ENCODE results near the gene SLC12A7.

The SLC12A7 gene

DNA sequence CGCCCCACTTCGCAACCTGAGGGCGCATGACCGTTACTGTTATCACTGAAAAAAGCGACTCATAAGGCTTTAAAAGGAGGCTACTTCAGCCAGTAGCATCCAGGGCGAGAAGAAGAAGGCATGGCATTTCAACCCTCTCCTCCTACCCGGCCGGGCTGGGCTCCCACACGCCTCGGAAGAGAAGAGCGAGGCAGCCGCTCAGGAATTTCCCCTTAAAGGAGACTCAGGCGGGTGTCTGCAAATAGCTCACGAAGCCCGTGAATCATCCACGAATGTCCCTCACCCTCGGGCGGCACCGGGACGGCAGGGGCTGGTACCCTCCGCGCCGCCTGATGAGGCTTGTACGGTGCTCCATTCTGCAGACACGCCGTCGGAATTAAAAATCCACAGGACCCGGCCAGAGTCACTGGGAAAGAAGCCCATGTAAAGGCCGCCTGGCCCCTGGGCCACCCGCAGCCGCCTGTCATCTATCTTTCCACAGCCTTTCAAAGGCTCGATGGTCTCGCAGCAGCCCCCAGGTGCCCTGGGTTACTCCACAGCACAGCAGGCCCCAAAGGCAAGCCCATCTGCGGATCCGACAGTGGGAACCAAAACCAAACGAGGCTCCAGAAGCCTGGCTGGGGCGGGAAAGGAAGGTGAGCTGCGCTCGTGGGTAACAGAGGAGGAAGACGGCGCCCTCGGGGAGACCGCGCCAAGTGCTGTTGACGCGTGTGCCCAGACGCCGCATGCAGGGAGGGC is 11.8 kb downstream of the SLC12A7 start:
- DNase-seq, result no peak

DNA sequence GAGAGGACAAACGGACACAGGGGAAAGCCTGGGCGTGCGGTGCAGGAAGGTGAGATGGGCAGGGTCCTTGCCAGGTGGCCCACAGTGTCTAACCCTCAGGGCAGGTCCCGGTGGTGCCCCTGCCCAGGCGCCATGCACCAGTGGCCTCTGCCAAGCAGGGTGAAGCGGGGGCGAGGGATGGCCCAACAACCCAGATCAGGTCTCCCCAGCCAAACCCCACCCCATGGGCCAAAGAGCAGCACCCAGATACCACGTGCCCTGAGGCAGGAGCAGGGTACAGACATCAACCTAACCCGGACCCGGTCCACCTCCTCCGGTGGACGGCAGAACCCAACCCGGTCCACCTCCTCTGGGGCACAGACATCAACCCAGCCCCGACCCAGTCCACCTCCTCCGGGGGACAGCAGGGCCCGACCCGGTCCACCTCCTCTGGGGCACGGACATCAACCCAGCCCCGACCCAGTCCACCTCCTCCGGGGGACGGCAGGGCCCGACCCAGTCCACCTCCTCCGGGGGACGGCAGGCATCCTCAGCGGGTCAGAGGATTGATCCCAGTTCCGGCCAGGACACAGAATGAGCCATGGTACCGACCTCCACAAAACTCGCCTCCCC is 12.8 kb downstream of the SLC12A7 start:
- DNase-seq, result peak in 2 of 56 donors; percentile 20 to 25

DNA sequence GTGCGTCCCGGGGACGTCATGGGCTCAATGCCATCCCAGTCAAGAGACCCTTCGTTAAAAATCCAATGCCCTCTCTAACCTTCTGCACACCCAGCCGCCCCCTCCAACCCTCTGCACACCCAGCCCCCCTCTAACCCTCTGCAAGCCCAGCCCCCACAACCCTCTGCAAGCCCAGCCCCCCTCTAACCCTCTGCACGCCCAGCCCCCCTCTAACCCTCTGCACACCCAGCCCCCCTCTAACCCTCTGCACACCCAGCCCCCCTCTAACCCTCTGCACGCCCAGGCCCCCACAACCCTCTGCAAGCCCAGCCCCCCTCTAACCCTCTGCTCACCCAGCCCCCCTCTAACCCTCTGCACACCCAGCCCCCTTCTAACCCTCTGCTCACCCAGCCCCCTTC is 13.9 kb downstream of the SLC12A7 start:
- DNase-seq, result peak in 1 of 56 donors; percentile 11

DNA sequence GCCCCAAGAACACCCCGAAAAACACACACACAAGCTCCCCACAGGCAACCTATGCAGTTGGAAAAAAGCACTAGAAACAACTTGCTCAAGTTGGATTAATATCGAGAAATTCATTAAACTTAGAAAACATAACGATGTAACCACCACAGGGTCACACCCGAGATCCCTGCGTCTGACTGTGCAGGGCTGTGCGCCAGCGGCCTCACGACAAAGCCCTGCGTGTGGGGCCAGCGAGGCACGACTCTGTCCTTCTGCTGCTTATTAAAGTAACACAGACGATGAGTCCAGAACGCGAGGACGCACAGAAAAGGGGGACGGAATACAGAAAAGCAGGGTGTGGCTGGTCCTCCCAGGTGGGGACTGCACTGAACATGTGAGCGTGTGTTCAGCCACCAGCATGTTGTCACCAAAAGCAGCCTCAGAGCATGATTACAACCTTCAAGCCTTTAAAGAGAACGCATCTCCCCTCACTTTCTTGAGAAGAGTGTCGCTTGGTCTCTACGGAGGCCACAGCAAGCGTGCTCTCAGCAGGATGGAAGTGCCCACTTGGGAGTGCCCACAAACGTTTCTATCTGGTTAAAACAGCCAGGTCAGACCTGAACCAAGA is 14.4 kb downstream of the SLC12A7 start:
- DNase-seq, result no peak

DNA sequence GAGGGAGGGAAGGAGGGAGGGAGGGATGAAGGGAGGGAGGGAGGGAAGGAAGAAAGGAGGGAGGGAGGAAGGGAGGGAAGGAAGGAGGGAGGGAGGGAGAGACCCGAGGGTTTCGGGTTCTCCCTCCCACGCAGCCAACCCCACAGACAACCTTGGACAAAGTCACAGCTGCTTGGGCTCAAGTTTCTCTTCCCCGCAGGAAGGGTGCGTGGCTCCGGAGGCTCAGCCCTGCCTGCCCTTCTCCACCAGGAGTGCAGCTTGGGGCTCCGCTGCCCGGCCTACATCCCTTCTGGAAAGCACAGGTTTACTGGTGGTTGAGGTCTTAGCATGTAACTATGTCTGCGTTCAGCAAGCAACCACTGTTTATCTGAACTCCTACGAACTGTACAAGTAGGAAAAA is 15.0 kb downstream of the SLC12A7 start:
- no peak for DNase-seq

DNA sequence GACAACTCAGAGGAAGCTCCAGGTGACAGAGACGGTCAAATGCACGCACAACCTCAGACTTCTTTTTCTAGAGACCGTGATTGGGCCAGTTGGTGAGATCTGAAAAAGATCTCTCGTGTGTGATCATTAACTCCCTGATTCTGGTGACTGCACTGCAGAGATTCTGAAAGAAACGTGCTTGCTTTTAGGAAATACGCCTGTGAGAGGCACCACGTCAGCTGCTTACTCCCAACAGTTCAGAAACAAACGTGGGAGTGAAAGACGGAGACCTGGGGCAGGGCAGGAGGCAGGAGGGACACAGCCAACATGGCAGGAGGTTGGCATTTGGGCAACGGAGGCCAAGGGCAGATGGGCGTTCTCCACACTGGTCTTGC is 15.9 kb downstream of the SLC12A7 start:
- DNase-seq, result no peak

DNA sequence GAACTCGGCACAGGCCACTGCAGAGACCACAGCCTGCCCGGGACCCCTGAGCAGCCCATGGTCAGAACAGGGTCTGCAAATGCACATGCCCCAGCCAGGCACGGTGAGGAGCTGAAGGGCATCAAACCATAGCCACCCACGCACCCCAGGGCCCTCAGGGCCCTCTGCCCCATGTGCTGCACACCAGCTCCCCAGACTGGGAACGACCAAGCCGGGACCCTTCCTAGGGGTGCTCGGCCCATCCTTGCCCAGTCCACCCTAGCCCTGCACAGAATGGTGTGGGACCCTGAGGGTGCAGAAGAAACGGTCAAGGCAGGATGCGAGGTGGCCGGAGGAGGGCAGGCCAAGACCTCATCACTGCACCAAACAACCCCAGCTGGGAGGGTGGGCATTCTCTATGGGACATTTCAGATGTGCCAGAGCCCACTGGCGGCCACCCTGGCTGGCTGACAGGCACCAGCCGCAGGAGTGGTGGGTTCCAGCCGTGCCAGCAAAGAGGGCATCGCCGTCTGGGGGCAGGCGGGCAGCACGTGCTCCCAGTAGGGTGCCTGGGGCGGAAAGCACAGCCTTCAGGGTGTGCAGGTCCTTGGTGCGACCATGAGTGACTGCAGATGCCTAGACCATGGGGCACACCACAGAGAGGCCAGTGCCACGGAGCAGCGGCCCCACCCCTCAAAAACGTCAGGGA is 16.4 kb downstream of the SLC12A7 start:
- DNase-seq, result no peak

DNA sequence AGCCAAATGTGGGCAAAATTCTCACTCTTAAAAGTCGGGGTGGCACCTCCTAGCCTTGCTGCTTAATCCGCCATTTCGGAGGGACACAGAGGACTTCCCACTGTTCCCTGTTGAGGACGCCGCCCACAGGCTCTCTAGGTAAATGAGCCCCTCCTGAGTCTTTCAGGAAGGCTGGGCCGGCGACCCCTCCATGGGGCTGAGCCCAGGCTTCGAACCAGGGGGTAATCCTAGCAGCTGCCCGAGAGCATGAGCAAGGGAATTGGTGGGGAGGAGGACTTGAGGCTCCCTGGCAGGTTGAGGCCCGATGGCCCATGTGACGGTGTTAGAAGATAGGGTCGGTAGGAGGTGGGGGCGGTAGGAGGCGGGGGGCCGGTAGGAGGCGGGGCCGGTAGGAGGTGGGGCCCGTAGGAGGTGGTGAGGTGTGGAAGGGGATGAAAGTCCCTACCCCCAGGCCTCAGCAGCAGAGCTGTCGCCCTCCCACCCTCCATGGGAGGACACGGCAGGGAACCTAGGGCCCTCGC is 17.1 kb downstream of the SLC12A7 start:
- no peak for DNase-seq

DNA sequence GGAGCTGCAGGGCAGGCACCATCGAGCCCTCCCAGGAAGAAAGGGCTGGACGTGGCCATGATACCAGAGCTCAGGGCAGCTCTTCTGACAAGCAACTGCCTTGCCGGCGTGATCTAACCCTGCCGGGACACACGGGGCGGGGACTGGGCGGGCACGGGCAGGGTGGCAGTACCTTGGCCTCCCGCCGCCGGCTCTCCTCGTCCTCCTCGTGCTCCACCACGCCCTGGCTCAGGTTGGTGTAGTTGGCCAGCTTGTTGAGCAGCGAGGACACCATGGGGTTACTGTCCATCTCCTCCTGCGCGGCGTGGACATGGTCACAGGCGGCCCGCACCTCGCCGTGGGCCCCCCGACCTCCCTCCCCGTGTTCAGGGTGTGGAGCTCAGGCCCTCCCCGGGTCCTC is 18.5 kb downstream of the SLC12A7 start:
- DNase-seq, result no peak

DNA sequence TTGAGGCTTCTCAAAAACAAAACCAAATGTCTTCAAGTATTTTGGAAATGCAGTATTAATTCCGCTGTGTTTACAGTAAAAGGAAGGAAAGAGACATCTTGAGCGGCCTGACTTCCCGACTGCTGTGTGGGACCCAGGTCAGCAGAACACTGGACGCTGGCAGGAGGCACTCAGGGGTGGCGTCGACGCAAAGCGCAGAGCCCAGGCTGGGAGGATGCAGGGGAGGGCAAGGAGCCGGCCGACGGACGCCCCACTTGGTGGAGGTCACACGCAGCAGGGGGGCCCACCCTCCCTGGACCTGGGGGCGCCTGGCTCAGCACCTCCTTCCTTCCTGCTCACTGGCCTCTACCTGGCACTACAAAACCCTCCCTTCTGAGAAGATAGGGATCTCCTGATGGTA is 19.7 kb downstream of the SLC12A7 start:
- DNase-seq, result no peak

DNA sequence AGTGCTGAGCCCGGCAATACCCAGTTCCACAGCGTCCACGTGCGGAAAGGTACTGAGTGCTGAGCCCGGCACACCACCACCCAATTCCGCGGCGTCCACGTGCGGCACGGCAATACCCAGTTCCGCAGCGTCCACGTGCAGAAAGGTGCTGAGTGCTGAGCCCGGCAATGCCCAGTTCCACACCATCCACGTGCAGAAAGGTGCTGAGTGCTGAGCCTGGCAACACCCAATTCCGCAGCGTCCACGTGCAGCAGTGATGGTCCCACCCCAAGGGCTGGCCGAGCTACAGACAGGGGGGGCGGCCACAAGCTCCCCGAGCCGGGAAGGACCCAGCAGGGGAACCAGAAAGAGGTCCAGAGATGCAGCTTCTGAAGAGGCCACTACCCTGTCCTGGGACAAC is 20.2 kb downstream of the SLC12A7 start:
- DNase-seq, result no peak

DNA sequence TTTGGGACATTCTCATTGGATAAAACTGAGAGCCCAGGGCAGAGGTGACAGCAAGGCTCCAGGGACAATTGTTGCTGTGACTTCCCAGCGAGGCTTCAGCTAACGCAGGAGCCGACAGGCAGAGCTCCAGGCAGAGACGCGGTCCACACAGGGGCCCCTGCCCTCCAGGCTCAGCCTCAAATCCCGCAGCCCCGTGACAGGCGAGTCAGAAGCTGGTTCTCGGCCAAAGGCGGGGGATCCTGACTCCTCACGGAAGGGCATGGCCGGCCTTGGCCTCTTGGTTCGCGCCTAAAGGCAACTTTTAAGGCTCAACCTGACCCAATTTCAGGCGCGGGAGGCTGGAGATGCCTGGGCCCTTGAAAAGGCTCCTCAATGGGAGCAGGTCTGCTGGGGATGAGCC is 21.3 kb downstream of the SLC12A7 start:
- DNase-seq, result no peak

DNA sequence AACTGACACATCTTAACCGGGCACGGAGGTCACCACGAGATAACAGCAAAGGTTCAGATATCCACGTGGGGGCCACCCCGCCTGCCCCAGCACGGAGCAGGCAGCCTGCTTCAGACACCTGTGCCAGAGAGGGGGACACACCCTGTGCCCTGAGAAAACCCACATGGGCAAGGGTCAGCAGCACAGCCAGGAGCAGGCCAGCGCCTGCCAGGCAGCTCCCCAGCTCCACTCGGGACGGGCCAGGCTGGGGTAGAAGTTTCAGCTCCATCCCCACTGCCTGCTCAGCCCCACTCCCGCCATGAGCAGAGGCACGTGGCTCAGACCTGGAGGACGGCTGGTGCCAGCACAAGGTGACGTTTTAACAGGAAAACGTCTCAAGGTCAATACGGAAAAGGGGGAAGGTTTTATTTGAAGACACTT is 22.2 kb downstream of the SLC12A7 start:
- no peak for DNase-seq

DNA sequence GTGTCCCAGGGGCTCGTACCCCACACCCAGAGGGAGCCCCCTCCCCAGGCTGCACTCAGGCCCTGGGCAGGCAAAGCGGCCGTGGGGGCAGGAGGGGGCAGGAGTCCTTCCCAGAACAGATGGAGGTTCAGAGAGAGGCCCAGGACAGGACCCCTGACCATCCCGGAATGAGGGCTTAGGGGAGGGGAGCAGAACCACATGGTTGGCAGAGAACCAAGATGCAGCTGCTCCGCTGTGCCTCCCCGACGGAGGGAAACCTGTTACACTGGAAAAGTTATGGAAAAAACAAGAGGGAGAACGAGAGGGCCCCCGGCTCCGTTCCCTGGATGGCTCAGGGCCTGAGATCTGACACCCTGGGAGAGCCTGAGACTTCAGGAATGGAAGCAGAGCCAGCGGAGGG is 22.7 kb downstream of the SLC12A7 start:
- DNase-seq, result no peak

DNA sequence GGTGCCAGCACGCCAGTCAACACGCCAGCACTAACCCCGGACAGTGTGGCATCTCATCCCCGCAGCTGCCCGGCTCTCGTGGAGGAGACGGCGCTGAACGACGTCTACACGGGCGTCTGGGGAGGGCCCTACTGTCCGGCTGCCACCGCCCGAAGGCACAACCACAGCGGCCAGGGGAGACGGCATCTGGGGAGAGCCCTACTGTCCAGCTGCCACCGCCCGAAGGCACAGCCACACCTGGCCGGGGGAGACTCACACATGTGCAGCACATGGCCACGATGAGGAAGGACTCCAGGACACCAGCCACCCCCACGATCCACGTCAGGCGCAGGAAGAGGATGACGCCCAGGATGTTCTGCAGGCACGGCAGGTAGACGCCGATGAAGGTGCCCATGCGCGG is 23.1 kb downstream of the SLC12A7 start:
- no peak for DNase-seq

DNA sequence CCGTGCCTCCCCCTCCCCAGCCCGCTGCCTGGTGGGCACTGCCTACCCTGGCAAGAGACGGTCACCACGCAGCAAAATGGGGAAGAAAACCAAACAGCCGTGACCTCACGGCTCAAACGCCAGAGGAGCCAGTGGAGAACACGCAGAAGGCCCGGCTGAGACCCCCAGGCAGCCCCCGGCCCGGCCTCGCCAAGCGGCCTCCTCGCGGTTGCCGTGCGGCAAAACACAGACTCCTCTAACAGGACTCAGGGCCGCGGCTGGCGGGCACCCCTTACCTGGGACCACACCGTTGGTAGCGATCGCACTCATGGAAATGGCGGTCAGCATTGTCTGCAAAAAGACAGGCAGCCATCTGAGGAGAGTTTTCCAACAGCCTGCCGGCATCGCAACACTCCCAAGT is 23.8 kb downstream of the SLC12A7 start:
- DNase-seq, result no peak

DNA sequence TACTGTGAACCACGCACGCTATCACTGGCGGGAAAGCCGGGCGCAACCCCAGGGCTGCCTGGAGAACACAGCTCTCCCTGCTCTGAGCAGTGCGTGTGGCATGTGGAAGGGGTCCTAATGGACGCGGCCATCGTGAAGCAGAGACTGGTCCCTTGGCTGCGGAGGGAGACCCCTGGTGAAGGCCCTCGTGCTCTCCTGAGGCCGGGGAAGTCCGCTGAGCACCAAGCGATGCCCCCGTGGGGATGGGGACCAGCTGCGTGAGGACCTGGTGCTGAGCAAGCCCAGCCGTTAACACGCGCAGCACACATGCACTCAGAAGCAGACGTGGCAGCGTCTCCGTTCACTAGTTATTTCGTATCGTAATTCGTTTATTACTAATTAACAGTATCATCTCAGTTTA is 24.4 kb downstream of the SLC12A7 start:
- DNase-seq, result no peak

DNA sequence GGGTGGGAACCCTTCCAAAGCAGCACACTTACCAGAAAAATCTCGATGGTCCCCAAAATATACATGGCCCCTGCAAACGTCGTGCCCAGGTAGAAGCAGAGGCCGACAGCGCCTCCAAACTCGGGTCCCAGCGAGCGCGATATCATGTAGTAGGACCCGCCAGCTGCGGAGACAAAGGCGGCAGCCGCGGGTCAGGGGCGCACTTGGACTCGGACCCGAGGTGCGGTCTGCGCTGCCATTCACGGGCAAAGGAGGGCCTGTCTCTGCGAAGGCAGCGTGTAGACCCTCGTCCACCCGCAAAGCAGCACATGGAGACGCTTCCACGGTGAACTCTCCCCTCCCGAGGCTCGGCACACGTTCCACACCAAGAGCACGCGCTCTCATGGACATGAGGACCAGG is 25.0 kb downstream of the SLC12A7 start:
- DNase-seq, result no peak

DNA sequence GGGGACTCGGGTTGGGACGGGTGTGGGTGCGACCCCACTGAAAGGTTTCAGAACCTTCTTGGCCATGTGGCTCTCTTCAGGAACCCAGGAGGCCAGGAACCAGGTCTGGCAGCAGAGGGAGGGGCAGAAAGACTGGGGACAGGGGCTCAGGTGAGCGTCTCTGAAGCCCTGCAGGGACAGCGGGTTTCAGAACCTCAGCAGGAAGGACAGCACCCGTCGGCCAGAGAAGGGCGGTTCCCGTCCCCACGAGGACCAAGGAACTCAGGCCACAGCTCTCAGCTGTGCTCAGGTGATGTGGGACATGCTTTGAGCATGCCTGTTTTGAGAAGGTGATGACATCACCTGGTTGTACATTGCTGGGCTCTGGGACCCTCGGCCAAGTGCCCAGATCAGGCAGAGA is 25.7 kb downstream of the SLC12A7 start:
- DNase-seq, result no peak

DNA sequence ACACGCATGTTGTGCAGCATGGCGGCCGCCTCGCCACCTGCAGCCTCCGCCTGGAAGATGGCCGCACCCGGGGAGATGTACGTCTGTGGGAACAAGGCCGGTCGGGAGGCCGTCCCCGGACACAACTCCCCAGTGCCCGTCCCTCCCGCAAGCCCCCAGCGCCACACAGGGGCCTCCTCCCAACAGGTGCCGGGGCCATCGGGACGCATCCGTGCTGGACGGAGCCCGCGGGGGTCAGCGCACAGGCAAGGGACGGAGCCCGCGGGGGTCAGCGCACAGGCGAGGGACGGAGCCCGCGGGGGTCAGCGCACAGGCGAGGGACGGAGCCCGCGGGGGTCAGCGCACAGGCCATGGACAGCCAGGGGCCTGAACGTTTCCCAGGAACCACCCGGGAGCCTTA is 26.5 kb downstream of the SLC12A7 start:
- DNase-seq, result no peak

DNA sequence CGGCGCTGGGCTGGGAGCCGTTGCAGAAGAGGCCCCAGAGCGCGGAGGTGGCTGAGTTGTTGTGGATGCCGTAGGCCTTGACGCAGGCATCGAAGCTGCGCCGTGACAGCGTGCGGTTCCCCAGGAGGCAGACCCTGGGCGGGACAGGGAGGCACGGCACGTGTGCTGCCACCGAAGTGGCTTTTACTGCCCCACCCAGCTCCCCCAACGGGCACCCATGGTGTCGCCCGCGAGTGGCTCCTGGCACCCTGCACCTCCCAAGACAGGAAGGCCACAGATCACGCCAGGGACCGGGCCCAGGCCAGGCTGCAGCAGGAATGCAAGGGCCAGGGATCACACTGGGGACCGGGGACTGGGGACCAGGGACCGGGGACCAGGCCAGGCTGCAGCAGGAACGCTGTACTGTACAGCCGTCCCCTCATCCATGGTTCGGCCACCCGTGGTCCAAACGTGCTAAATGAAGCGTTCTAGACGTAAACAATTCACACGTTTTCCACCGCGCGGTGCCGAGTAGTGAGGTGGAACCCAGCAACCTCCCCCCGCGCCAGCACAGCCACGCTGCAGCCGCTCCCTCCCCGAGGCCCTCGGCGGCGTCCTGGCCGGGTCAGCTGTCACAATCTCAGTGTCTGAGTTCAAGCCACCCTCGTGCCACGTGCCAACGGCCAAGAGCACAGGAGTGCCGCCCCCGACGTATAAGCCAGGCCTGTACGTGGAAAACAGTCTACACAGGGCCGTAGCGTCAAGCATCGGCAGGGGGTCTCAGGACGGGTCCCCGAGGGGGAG is 27.8 kb downstream of the SLC12A7 start:
- DNase-seq, result no peak
